Nephron progenitor cell (in vitro differentiated cells): ENCODE results near the gene RESF1.
A peak's percentile ranks its signal among the peaks of the same experiment; 100 is the strongest.
"Not testable (repeated sequence)": the region's sequence is repeated elsewhere in the genome, so short reads cannot be mapped to it uniquely, and the experiment has no call there.

Experiments used
- DNase-seq: peaks from one replicate; pipeline ENCODE4 v3.0.0; 2021
- H3K27ac Mint-ChIP-seq: 2 replicates; pipeline ENCODE4 v1.8.0; 2021; ENCODE audit warnings: mild to moderate bottlenecking, moderate library complexity, mixed read lengths
- H3K27me3 Mint-ChIP-seq: 2 replicates; pipeline ENCODE4 v1.8.0; 2021; ENCODE audit warnings: mild to moderate bottlenecking, low read depth, mixed read lengths; ENCODE audit not compliant: poor library complexity
- H3K36me3 Mint-ChIP-seq: 2 replicates; pipeline ENCODE4 v1.8.0; 2021; ENCODE audit warnings: low read depth, mixed read lengths
- H3K4me1 Mint-ChIP-seq: 2 replicates; pipeline ENCODE4 v1.8.0; 2021; ENCODE audit warnings: mixed read lengths
- H3K4me3 Mint-ChIP-seq: 2 replicates; pipeline ENCODE4 v1.8.0; 2021; ENCODE audit warnings: mild to moderate bottlenecking, moderate library complexity, mixed read lengths
- H3K9me3 Mint-ChIP-seq: 2 replicates; pipeline ENCODE4 v1.8.0; 2021; ENCODE audit warnings: mild to moderate bottlenecking, moderate library complexity, mixed read lengths
- TF ChIP-seq, protein P1 (sequence below): fragments of 200-600 bp; sonication (generic); IDR thresholded peaks from 2 replicates; pipeline ENCODE4 v1.5.0; 2021; ENCODE audit warnings: antibody characterized with exemption

RESF1 gene

GRCh38 chr12:31928246-31929026 is 30.8 kb upstream of the RESF1 start:
- H3K4me3 Mint-ChIP-seq, result no peak overlapping the region
- TF ChIP-seq, protein P1, sequence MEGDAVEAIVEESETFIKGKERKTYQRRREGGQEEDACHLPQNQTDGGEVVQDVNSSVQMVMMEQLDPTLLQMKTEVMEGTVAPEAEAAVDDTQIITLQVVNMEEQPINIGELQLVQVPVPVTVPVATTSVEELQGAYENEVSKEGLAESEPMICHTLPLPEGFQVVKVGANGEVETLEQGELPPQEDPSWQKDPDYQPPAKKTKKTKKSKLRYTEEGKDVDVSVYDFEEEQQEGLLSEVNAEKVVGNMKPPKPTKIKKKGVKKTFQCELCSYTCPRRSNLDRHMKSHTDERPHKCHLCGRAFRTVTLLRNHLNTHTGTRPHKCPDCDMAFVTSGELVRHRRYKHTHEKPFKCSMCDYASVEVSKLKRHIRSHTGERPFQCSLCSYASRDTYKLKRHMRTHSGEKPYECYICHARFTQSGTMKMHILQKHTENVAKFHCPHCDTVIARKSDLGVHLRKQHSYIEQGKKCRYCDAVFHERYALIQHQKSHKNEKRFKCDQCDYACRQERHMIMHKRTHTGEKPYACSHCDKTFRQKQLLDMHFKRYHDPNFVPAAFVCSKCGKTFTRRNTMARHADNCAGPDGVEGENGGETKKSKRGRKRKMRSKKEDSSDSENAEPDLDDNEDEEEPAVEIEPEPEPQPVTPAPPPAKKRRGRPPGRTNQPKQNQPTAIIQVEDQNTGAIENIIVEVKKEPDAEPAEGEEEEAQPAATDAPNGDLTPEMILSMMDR, result no peak
- no peak for DNase-seq
- no peaks in the 10 kb centered on the region for H3K27me3 Mint-ChIP-seq
- peaks cover 41% of the 10 kb centered on the region for H3K36me3 Mint-ChIP-seq
- peaks cover 16% of the 10 kb centered on the region for H3K4me1 Mint-ChIP-seq
- H3K27ac Mint-ChIP-seq, result peak overlapping the region; percentile 68
- peaks cover 57% of the 10 kb centered on the region for H3K9me3 Mint-ChIP-seq

GRCh38 chr12:31929027-31929526 is 30.1 kb upstream of the RESF1 start:
- peaks cover 34% of the 10 kb centered on the region for H3K36me3 Mint-ChIP-seq
- TF ChIP-seq, protein P1, result no peak
- no peaks in the 10 kb centered on the region for H3K27me3 Mint-ChIP-seq
- H3K4me1 Mint-ChIP-seq, result peaks cover 20% of the 10 kb centered on the region
- DNase-seq, result no peak
- H3K4me3 Mint-ChIP-seq, result no peak overlapping the region
- H3K27ac Mint-ChIP-seq, result no peak overlapping the region
- H3K9me3 Mint-ChIP-seq, result peaks cover 54% of the 10 kb centered on the region

GRCh38 chr12:31931796-31932715 is 27.2 kb upstream of the RESF1 start:
- Mint-ChIP-seq H3K27me3 (no peaks in the 10 kb centered on the region), H3K4me3 (no peak overlapping the region), H3K9me3 (peaks cover 48% of the 10 kb centered on the region), H3K4me1 (peaks cover 28% of the 10 kb centered on the region), H3K36me3 (peaks cover 35% of the 10 kb centered on the region), H3K27ac (peak overlapping the region; percentile 57)
- TF ChIP-seq, protein P1, result no peak
- no peak for DNase-seq

DNA sequence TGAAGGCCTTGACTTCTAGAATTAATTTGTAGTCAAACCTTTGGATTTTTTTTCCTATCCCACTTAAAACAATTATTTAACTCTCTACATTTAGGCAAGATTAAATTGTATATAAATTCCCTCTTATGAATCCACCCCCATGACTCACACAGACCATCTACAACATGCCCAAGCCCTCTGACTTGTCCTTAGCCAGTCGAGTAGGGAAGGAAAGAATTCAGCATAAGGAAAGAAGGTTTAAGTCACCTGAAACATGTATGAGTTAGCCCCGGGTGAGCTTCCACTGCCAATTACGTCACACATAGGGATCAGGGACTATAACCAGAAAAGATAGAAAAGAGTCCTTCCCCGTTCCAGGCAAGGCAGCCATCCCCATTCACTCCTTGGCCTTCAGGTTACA is 14.9 kb upstream of the RESF1 start:
- peaks cover 4% of the 10 kb centered on the region for H3K27me3 Mint-ChIP-seq
- no peak for DNase-seq
- peaks cover 12% of the 10 kb centered on the region for H3K4me1 Mint-ChIP-seq
- H3K9me3 Mint-ChIP-seq, result peaks cover 73% of the 10 kb centered on the region
- peaks cover 59% of the 10 kb centered on the region for H3K36me3 Mint-ChIP-seq
- no peak overlapping the region for H3K4me3 Mint-ChIP-seq
- TF ChIP-seq, protein P1, result no peak
- no peak overlapping the region for H3K27ac Mint-ChIP-seq

DNA sequence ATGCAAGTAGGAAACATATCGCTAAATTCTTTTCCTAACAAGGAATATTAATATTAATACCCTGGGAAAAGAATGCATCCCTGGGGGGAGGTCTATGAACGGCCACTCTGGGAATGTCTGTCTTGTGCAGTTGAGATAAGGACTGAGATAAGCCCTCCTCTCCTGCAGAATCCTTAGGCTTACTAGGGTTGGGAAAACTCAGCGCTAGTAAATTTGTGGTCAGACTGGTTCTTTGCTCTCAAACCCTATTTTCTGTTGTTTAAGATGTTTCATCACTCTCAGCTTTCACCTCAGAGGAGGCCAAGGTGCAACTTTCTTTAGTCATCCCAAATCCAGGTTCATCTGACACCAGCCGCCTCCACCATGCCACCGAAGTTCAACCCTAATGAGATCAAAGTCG is 11.2 kb upstream of the RESF1 start:
- peaks cover 4% of the 10 kb centered on the region for H3K27me3 Mint-ChIP-seq
- no peak for DNase-seq
- TF ChIP-seq, protein P1, result no peak
- H3K4me1 Mint-ChIP-seq, result peaks cover 33% of the 10 kb centered on the region
- no peak overlapping the region for H3K27ac Mint-ChIP-seq
- no peak overlapping the region for H3K4me3 Mint-ChIP-seq
- peaks cover 78% of the 10 kb centered on the region for H3K9me3 Mint-ChIP-seq
- peaks cover 69% of the 10 kb centered on the region for H3K36me3 Mint-ChIP-seq

GRCh38 chr12:31948697-31949359 is 10.4 kb upstream of the RESF1 start:
- peaks cover 61% of the 10 kb centered on the region for H3K36me3 Mint-ChIP-seq
- H3K27ac Mint-ChIP-seq, H3K4me3 Mint-ChIP-seq, DNase-seq, H3K27me3 Mint-ChIP-seq: not testable (repeated sequence)
- peaks cover 36% of the 10 kb centered on the region for H3K4me1 Mint-ChIP-seq
- peaks cover 69% of the 10 kb centered on the region for H3K9me3 Mint-ChIP-seq
